NCI-H226 (cell line): ENCODE measurements around the gene TEX2.

ENCODE experiments used
- DNase-seq: peaks from one replicate; pipeline ENCODE4 v3.0.0-alpha.2; 2015

The TEX2 gene

DNA sequence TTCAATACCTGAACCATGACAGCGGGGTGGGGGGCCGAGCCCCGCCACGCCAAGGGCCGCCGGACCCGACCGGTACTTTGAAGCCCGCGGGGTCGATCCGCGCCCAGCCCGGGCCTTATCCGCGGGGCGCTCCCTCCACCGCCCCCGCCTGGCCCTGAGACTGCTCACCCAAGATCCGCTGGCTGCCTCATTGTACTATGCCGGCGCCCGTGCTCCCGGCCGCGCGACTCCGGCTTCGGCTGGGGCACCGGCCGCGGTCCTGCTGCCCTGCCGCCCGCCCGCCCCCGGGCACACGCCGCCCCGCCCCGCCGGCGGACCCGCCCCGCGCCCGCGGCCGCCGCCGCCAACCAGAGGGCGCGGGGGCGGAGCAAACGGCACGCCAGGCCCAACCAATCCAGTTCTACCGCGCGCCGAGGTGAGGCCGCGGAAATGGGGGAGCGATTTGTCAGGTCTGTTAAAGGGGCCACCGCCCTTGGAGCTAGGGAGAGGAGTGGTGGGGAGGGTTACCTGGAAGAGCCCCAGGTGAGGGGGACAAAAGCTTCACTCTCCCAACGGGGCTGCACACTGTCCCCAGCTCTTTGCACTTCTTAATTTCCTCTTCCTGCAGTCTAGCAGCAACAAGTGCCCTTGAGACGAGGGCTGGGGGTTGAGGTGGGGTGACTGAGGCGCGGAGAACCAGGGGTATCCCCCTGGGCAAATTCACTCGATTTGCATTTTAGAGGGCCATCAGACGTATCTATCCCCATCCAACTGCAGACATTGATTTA is at the start of gene TEX2:
Gene TEX2 (minus strand): TSS at position 261 of the 767 bp plus-strand sequence. CDS start 49,043 bp downstream, outside the sequence.
- peak; percentile 86 for DNase-seq

DNA sequence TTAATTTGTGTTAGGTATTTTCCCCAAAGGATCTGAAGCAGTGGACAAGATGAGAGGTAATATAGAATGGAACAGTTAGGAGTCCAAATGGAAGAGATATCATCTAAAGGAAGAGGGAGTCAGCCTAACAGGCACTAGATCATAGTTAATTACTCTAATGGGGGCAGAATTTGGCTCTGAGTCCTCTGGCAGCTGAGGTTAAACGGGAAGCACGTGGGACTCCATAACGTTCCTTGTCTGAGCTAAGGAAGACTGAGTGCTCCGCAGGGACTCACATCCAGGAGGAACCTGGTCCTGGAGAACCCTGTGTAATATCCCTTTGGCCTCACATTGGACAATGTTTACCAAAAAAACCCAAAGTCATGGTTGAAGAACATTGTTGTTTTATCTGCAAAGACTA is 46.6 kb upstream of the TEX2 start:
- no peak for DNase-seq

- DNase-seq: no peak
These were observed 46.0 kb upstream of the TEX2 start for GRCh38 chr17:64309021-64309420.

GRCh38 chr17:64306850-64307463 is 43.9 kb upstream of the TEX2 start:
- peak; percentile 30 for DNase-seq

- DNase-seq: no peak
These were observed 41.5 kb upstream of the TEX2 start for GRCh38 chr17:64304551-64304950.

DNA sequence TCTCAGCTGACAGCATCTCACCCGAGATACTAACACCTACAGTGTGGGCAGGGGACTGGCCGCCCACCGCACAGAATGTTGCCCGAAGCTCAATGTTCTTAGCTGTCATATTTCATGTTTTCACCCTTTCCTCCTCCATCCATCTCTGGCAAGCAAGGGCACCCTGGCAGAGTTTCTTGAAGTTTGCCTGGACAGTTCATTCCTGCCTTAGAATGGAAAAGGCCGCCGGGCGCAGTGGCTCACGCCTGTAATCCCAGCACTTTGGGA is 37.6 kb upstream of the TEX2 start:
- no peak for DNase-seq

- no peak for DNase-seq
These were observed 34.5 kb upstream of the TEX2 start for GRCh38 chr17:64297467-64298088.

DNA sequence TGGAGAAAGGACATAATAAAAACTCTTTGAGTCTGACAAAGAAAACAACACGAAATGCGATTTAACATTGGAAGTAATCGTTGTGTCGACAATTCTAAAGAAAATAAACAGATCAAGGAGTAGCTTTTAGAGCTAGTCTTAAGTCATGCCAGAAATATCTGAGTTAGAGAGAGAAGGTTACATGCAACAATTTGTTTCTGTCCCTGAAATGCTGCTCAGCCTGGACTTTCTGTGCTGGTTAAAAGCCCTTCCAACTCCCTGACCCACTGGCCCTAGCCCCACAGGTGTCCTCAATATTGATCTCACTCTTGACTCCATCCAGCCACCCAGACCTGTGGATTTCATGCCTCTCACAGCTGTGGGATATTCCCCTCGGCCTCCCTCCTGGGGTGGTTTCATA is 33.2 kb upstream of the TEX2 start:
- no peak for DNase-seq

- no peak for DNase-seq
These were observed 32.1 kb upstream of the TEX2 start for GRCh38 chr17:64295146-64295545.

DNA sequence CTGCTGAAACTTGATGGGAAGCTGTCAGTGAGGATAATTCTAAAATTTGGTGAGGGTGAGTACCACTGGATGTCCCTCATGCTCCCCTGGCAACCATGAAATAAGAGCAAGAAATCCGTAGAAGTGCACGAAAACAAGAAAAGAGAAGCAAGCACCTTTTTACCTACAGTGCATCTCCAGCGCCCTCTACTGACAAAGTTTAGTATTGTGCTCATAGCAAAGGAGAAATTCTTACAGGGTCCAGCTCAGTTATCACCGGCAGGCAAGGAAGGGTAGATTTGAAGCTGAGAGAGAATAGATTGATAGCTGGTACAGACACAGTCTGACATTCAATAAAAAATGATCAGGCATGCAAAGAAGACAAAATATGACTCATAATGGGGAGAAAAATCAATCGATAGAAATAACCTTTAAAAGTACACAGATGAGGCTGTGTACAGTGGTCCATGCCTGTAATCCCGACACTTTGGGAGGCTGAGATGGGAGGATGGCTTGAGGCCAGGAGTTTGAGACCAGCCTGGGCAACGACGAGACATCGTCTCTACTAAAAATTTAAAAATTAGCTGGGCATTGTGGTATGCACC is 28.3 kb upstream of the TEX2 start:
- no peak for DNase-seq

DNA sequence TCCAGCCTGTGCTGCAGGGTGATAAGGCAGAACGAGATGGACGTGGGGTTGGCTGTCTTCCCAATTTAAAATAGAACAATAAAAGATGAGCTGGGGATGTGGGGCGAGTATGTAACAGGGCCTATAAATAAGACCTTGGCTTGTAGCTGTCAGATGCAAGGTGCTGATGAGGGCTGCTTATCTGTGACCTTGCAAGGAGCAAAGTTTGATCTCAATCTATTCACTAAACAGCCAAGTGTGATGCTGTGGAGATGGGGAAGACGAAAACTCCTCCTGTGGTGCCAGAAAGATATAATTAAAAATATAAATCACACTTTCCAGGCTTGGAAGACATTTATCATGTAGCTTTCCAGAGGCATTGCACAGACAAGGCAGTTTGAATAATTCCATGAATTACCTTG is 26.7 kb upstream of the TEX2 start:
- no peak for DNase-seq

DNA sequence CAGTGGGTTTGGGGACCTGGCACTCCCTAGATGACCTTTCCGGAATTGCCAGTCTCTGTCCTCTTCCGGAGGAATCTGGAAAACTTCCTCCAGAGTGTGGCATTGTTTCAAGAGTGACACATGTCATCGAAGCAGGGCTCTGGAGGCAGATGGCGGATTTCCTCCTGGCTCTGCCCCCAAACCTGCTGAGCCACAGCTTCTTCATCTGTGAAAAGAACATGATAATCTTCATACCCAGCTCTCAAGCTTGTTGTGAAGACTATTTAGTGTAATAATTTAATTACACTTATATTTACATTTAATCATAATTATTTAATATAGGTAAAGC is 19.7 kb upstream of the TEX2 start:
- DNase-seq: no peak

- no peak for DNase-seq
These were observed 19.1 kb upstream of the TEX2 start for GRCh38 chr17:64281962-64282752.

DNA sequence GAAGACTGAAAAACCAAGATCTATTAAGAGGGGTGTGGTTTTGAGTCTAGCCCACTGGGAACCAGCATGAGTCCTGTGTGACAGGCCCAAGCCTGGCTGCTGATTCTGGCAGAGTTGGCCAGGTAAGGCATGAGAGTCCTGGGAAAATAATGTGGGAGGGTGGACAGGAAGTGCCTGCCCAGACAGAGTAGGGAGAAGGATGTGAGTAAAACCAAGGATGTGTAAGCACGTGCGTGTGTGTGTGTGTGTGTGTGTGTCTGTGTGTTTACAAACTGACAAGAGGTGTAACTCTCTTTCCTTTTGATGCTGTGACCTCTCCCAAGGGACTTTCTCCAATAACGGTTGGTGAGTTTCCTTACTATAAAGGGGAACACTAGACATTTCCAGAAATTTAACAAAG is 15.6 kb upstream of the TEX2 start:
- peak; percentile 84 for DNase-seq

- DNase-seq: no peak
These were observed 14.9 kb upstream of the TEX2 start for GRCh38 chr17:64277831-64278562.

GRCh38 chr17:64276961-64277505 is 14.0 kb upstream of the TEX2 start:
- DNase-seq: no peak

DNA sequence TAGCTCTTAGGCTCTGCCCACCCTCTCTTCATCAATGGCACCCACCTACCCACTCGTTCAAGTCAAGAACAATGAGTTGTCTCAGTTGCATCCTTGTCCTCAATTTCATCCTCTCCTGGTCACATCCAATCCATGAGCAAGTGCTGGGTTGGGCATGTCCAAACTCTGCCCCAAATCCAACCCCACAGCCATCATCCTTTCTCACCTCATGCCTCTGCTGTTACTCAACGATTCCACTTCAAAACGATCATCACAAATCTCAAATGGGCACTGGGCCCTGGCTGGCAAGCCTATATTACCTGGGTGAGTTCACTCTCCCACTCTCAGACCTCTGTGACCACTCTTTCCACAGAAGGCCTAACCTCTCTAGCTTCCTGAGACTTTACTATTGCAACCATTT is 12.0 kb upstream of the TEX2 start:
- DNase-seq: no peak

GRCh38 chr17:64273006-64273405 is 9.9 kb upstream of the TEX2 start:
- DNase-seq: no peak

- DNase-seq: no peak
These were observed 7.8 kb upstream of the TEX2 start for GRCh38 chr17:64270885-64271284.

DNA sequence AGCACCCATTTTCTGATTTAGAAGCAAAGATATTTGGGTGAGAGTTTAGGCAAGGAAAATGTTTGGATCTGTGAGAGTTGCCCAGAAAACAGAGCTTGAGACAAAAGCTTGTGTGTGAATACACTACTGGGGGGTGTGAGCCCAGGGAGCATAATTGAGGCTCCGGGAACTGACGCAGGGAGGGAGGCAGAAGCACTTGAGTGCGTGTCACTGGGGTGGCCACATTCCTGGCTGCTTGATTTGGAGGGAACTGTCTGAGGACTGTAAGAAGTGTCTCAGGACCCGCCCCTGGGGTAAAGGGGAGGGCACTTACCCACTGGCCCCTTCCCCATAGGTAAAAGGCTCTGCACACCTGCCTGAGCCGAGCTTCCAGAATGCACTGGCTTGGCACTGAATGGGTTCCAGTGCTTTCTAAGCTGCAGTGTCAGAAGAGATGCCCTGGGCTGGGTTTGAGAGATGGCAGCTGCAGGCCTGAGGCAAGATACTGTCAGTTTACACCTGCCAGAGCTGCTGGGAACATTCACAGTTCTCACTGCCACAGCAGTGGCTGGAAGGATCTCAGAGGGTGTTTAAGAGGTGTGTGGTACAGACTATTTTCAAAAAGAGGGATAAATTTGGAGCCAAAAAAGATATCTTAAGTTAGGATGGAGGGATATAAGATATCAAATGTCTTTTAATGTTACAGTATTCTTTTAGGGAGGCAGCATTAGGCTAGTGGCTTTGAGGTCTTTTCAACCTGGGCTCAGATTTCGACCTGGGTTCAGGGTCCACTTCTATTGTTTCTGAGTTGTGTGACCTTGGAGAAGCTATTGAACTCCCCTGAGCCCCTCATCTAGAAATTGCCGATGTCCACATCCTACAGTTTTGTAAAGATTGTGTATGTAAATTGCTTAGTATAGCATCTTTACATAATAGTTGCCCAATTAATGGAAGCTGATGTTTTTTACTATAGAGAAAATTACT is 6.9 kb upstream of the TEX2 start:
- DNase-seq: no peak

DNA sequence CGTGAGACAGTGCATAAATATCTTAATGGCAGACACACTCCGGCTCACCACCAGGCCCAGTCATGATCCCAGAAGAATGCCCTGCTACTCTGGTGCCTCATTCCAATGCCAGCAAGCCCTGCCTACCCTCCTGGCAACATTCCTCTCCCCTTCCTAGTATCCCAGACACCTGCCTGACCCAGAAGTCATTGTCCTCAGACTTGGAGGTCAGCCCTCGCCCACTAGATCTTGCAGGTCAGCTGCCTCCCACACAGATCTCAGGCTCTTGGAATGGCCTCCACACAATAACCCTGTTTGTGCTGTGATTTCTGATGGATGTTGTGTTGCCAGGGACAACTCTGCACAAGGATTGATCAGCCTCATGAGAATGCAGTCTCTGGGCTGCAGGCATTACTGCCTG is 1.8 kb upstream of the TEX2 start:
- DNase-seq: no peak
